Smooth muscle cell (in vitro differentiated cells): ENCODE measurements around the gene MRPL14. TPM values are rescaled to one million over a fixed set of nuclear protein-coding genes. Genes with fewer than 3 reads are reported as not detected.

Experiments used
- DNase-seq: peaks from one replicate; lab custom pipeline; 2025; ENCODE audit not compliant: unreplicated experiment; lab: John Stamatoyannopoulos, UW
- H2AFZ ChIP-seq: fragments of 200-600 bp; sonication (generic); 2 replicates; pipeline ENCODE4 v1.6.0; 2016; ENCODE audit warnings: antibody characterized with exemption, low read depth, mild to moderate bottlenecking
- H3F3A ChIP-seq: fragments of 200-600 bp; sonication (generic); 2 replicates; pipeline ENCODE4 v1.6.0; 2017; ENCODE audit warnings: antibody characterized with exemption, low read depth
- H3K27ac ChIP-seq: fragments of 200-600 bp; sonication (generic); 2 replicates; pipeline ENCODE4 v1.5.1; 2016; ENCODE audit warnings: low read depth, mild to moderate bottlenecking
- H3K27me3 ChIP-seq: fragments of 200-600 bp; sonication (generic); 2 replicates; pipeline ENCODE4 v1.6.1; 2016; ENCODE audit warnings: low read depth, mild to moderate bottlenecking
- H3K36me3 ChIP-seq: fragments of 200-600 bp; sonication (generic); 2 replicates; pipeline ENCODE4 v1.5.1; 2016; ENCODE audit warnings: low read depth
- H3K4me1 ChIP-seq: fragments of 200-600 bp; sonication (generic); 2 replicates; pipeline ENCODE4 v1.5.1; 2016; ENCODE audit warnings: low read depth
- H3K4me2 ChIP-seq: fragments of 200-600 bp; sonication (generic); 2 replicates; pipeline ENCODE4 v1.6.0; 2016; ENCODE audit warnings: mild to moderate bottlenecking
- H3K4me3 ChIP-seq: fragments of 200-600 bp; sonication (generic); 2 replicates; pipeline ENCODE4 v1.5.1; 2016; ENCODE audit warnings: mild to moderate bottlenecking
- H3K79me2 ChIP-seq: fragments of 200-600 bp; sonication (generic); 2 replicates; pipeline ENCODE4 v1.6.0; 2016; ENCODE audit warnings: low read depth, mild to moderate bottlenecking
- H3K9ac ChIP-seq: fragments of 200-600 bp; sonication (generic); 2 replicates; pipeline ENCODE4 v1.6.0; 2016; ENCODE audit warnings: low read depth
- H3K9me3 ChIP-seq: fragments of 200-600 bp; sonication (generic); replicated peaks from 2 replicates; pipeline ENCODE4 v1.5.1; 2016; ENCODE audit warnings: low read depth
- H4K20me1 ChIP-seq: fragments of 200-600 bp; sonication (generic); 2 replicates; pipeline ENCODE4 v1.6.0; 2016; ENCODE audit warnings: low read depth
- CTCF ChIP-seq: fragments of 200-600 bp; sonication (generic); IDR thresholded peaks from 2 replicates; pipeline ENCODE4 v1.5.1; 2017; ENCODE audit warnings: borderline replicate concordance, mild to moderate bottlenecking, antibody characterized with exemption; ENCODE audit not compliant: insufficient read depth, poor library complexity, severe bottlenecking
- WGBS: methylation state at CpG from one replicate; pipeline ENCODE4 v1.1.7; 2016; ENCODE audit warnings: low lambda C conversion rate; 5-methylcytosine and 5-hydroxymethylcytosine counted together
- polyA plus RNA-seq: library from polyadenylated mRNA; unstranded; fragments of >200 nt; fragmentation: Nextera tagmentation; extraction: Ambion mirVana; gene quantifications from 2 replicates; pipeline ENCODE4 v1.2.1, GENCODE V29; 2016
- total RNA-seq: library from RNA; depleted of rRNA; stranded (reverse); fragments of >200 nt; gene quantifications from 2 replicates; pipeline ENCODE4 v1.2.3, GENCODE V29; 2014

MRPL14 gene
- total and polyA plus RNA-seq, 2 experiments from 2014 or later: 53.4 to 97.9 TPM

- H4K20me1 ChIP-seq: no peaks in the 10 kb centered on the region
- no peak overlapping the region for H3K4me3 ChIP-seq
- no peak for DNase-seq
- no peak for TF ChIP-seq CTCF
- H3F3A ChIP-seq: peaks cover 26% of the 10 kb centered on the region
- 80% methylated on average over 5 of the region's 5 CpGs for WGBS
- H2AFZ ChIP-seq: no peak overlapping the region
- H3K79me2 ChIP-seq: no peaks in the 10 kb centered on the region
- H3K36me3 ChIP-seq: no peaks in the 10 kb centered on the region
- H3K27ac ChIP-seq: no peak overlapping the region
- H3K4me1 ChIP-seq: peaks cover 34% of the 10 kb centered on the region
- no peaks in the 10 kb centered on the region for H3K9me3 ChIP-seq
- no peak overlapping the region for H3K4me2 ChIP-seq
- no peak overlapping the region for H3K9ac ChIP-seq
- no peaks in the 10 kb centered on the region for H3K27me3 ChIP-seq
Measured at GRCh38 chr6:44068607-44069296, 58.5 kb downstream of the MRPL14 start.

- Histone ChIP-seq H4K20me1 (no peaks in the 10 kb centered on the region), H3K9ac (peak overlapping the region; percentile 91), H3K4me1 (peaks cover 26% of the 10 kb centered on the region), H3F3A (peaks cover 19% of the 10 kb centered on the region), H3K9me3 (no peaks in the 10 kb centered on the region), H3K4me2 (peak overlapping the region; percentile 4), H3K27ac (peak overlapping the region; percentile 96), H3K36me3 (no peaks in the 10 kb centered on the region), H3K27me3 (no peaks in the 10 kb centered on the region), H2AFZ (no peak overlapping the region), H3K4me3 (no peak overlapping the region), H3K79me2 (no peaks in the 10 kb centered on the region)
- WGBS: 44% methylated on average over 7 of the region's 7 CpGs
- TF ChIP-seq CTCF: no peak
- no peak for DNase-seq
Measured at GRCh38 chr6:44067173-44068139, 59.8 kb downstream of the MRPL14 start.

- DNase-seq: no peak
- Histone ChIP-seq H4K20me1 (no peaks in the 10 kb centered on the region), H3K4me2 (peak overlapping the region; percentile 4), H3K36me3 (no peaks in the 10 kb centered on the region), H3K79me2 (no peaks in the 10 kb centered on the region), H2AFZ (no peak overlapping the region), H3K4me3 (no peak overlapping the region), H3F3A (peaks cover 27% of the 10 kb centered on the region), H3K27ac (peak overlapping the region; percentile 96), H3K4me1 (peaks cover 24% of the 10 kb centered on the region), H3K9ac (peak overlapping the region; percentile 91), H3K27me3 (no peaks in the 10 kb centered on the region), H3K9me3 (no peaks in the 10 kb centered on the region)
- WGBS: 88% methylated on average over 6 of the region's 6 CpGs
- no peak for TF ChIP-seq CTCF
Measured at GRCh38 chr6:44066394-44067172, 60.7 kb downstream of the MRPL14 start.
